ENCODE data around the gene ZHX3.

The ZHX3 gene

DNA sequence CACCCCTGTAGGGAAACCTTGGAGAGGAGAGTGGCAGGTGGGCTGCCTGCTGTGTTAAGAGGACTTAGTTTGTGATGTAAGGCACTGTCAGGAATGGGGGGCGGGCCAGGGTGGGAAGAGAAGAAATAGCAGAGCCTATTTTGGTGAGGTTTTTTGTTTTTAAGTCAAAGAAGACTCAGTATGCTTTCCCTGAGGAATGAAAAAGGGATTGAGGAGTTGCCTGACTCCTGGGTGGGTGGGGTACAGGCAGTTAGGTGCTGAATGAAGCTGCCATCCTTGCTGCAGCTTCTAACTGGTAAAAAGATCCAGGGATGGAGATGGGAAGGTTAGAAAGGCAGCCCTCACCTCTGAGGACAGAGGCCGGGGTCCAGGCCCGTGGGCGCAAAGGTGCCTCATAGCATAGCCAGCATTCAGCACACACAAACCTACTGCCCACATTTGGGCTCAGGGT is 142.3 kb downstream of the ZHX3 start:
- no peak overlapping the region for H3K4me3 ChIP-seq (ENCODE audit: low read depth, low read length)

- no peak overlapping the region for H3K4me3 ChIP-seq (ENCODE audit: low read depth, low read length)
Observed at GRCh38 chr20:41174782-41175181, 142.7 kb downstream of the ZHX3 start.

DNA sequence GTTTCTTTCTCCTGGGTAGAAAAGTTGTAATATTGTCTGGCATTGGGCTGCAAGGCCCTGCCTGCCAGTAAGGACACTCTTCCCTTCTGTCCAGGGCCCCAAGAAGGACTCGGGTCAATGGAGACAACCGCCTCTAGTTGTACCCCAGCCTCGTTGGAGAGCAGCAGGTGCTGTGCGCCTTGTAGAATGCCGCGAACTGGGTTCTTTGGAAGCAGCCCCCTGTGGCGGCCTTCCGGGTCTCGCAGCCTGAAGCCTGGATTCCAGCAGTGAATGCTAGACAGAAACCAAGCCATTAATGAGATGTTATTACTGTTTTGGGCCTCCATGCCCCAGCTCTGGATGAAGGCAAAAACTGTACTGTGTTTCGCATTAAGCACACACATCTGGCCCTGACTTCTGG is 143.2 kb downstream of the ZHX3 start:
- no peak overlapping the region for H3K4me3 ChIP-seq (ENCODE audit: low read depth, low read length)

DNA sequence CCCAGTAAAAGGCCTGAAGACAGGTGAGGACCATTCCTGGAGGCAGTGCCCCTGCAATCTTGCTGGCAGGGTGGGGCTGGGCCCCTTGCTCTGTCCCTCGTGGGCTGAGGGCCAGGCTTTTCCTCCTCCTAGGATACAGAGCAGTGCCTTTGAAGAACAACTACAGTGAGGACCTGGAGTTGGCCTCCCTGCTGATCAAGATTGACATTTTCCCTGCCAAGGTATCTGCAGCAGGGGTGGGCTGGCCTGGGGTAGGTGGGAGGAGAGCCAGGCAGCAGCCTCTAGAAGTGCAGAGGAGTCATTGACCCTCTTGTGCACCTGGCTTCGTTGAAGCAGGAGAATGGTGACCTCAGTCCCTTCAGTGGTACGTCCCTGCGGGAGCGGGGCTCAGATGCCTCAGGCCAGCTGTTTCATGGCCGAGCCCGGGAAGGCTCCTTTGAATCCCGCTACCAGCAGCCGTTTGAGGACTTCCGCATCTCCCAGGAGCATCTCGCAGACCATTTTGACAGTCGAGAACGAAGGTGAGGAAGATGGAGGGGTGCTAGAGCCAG is 143.7 kb downstream of the ZHX3 start:
- H3K4me3 ChIP-seq (ENCODE audit: low read depth, low read length) = no peak overlapping the region

DNA sequence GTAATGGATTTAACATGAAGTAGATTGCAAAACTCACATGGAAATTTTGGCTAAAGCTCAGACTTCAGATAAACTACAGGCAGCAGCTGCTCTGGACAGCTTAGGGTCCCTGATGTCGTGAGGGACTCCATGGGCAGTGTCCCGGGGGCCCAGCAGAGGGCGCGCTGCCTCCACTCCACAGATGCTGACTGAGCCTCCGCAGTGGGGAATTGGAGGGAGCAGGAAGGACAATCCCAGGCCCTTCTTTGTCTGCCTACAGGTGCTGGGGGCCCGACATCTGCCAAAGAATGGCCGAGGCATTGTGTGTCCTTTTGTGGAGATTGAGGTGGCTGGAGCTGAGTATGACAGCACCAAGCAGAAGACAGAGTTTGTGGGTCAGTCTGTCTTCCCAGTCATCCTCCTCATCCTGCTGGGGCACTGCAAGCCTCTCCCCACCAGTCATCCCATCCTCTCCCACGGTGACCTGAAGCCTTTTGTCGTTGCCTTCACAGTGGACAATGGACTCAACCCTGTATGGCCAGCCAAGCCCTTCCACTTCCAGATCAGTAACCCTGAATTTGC is 144.3 kb downstream of the ZHX3 start:
- no peak overlapping the region for H3K4me3 ChIP-seq (ENCODE audit: low read depth, low read length)

GRCh38 chr20:41172296-41173140 is 145.0 kb downstream of the ZHX3 start:
- H3K4me3 ChIP-seq (ENCODE audit: low read depth, low read length) = no peak overlapping the region

DNA sequence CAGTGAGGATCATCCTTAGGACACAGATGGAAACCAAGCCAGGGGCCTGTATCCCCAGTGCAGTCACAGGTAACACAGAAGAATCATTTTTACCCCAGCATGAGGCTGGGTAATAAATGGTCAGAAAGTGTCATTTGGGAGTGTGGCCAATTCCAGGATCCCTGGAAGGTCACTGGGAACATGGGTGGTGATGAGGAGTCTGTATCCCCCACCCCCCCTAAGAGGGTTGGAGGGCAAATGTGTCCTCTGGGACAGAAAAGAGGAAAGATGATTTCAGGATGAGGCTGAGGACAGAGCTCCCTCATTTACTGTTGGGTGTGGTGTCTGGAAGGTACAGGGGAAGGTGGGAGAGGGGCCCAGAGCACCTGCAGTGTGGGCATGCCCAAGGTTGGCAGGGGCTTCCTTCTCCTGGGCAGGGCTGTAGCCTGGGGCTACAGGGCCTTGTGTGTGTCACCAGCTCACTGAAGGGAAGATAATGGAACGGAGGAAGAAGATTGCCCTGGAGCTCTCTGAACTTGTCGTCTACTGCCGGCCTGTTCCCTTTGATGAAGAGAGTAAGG is 145.7 kb downstream of the ZHX3 start:
- H3K4me3 ChIP-seq (ENCODE audit: low read depth, low read length) = no peak overlapping the region

GRCh38 chr20:41170386-41171105 is 147.0 kb downstream of the ZHX3 start:
- no peak overlapping the region for H3K4me3 ChIP-seq (ENCODE audit: low read depth, low read length)

GRCh38 chr20:41169791-41170351 is 147.7 kb downstream of the ZHX3 start:
- H3K4me3 ChIP-seq (ENCODE audit: low read depth, low read length) = no peak overlapping the region

- H3K4me3 ChIP-seq (ENCODE audit: low read depth, low read length) = no peak overlapping the region
Observed at GRCh38 chr20:41169162-41169690, 148.3 kb downstream of the ZHX3 start.

- no peak overlapping the region for H3K4me3 ChIP-seq (ENCODE audit: low read depth, low read length)
Observed at GRCh38 chr20:41168281-41169161, 149.0 kb downstream of the ZHX3 start.

- no peak overlapping the region for H3K4me3 ChIP-seq (ENCODE audit: low read depth, low read length)
Observed at GRCh38 chr20:41167481-41168253, 149.9 kb downstream of the ZHX3 start.

DNA sequence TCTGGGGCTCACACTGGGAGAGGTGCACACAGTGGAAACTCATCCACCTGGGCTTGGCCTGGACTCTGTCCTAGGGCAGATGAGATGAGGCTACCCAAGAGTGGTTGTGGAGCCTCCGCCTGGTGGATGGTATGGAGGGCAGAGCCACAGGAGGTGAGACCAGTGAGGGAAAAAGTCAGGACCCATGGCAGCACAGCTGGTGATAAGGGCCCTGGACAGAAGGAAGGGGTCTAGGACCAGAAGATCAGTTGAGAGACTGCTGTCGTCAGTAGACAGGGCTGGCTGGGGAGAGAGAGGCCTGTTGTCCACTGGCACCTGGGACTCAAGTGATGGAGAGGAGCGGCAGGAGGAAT is 150.4 kb downstream of the ZHX3 start:
- no peak overlapping the region for H3K4me3 ChIP-seq (ENCODE audit: low read depth, low read length)

DNA sequence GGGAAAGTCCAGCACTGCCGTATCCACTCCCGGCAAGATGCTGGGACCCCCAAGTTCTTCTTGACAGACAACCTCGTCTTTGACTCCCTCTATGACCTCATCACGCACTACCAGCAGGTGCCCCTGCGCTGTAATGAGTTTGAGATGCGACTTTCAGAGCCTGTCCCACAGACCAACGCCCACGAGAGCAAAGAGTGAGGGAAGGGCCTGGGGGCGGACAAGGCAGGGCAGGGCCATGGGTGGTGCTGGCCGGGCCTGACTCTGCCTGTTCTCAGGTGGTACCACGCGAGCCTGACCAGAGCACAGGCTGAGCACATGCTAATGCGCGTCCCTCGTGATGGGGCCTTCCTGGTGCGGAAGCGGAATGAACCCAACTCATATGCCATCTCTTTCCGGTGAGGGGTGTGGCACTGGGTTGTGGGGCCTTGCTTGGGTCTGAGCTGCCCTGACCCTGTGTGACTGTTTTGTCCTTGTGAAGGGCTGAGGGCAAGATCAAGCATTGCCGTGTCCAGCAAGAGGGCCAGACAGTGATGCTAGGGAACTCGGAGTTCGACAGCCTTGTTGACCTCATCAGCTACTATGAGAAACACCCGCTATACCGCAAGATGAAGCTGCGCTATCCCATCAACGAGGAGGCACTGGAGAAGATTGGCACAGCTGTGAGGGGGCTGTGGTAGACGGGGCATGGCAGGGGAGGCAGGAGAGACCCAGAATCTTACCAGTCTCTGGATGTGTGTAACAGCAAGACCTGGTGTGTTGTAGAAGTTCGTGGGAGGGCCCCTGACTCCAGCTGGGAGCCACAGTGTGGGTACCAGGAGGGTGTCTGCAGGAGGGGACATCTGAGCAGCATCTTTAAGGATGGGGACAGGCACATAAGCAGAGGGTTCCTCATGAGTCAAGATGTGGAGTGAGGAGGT is 151.1 kb downstream of the ZHX3 start:
- H3K4me3 ChIP-seq (ENCODE audit: low read depth, low read length) = no peak overlapping the region

DNA sequence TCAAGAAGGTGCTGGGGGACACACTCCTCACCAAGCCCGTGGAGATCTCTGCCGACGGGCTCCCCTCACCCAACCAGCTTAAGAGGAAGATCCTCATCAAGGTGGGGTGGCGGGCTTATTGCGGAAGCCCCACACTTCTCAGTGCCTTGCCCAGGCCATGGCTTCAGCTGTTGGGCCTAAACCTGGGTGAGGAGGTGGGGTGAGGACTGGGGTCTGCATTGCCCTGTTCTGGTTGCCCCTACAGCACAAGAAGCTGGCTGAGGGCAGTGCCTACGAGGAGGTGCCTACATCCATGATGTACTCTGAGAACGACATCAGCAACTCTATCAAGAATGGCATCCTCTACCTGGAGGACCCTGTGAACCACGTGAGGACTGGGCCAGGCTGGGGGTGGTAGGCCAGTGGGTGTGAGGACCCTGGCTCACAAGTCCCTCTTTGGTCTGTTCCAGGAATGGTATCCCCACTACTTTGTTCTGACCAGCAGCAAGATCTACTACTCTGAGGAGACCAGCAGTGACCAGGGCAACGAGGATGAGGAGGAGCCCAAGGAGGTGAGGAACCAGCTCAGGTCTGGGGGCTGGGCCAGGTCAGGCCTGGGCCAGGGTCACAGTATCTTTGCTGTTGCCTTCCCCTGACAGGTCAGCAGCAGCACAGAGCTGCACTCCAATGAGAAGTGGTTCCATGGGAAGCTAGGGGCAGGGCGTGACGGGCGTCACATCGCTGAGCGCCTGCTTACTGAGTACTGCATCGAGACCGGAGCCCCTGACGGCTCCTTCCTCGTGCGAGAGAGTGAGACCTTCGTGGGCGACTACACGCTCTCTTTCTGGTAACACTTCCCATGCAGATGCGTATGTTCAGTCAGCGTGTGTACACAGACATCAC is 152.3 kb downstream of the ZHX3 start:
- H3K4me3 ChIP-seq (ENCODE audit: low read depth, low read length) = no peak overlapping the region

DNA sequence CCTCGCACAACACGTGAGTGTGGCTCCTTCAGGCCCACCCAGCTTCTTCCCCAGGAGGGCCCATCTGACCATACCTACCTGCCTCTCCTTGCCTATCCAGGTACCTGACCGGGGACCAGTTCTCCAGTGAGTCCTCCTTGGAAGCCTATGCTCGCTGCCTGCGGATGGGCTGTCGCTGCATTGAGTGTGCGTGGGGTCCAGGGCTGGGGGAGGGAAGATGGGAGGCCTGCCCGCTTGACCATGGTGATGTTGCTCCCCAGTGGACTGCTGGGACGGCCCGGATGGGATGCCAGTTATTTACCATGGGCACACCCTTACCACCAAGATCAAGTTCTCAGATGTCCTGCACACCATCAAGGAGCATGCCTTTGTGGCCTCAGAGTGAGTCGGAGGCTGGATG is 153.7 kb downstream of the ZHX3 start:
- no peak overlapping the region for H3K4me3 ChIP-seq (ENCODE audit: low read depth, low read length)

DNA sequence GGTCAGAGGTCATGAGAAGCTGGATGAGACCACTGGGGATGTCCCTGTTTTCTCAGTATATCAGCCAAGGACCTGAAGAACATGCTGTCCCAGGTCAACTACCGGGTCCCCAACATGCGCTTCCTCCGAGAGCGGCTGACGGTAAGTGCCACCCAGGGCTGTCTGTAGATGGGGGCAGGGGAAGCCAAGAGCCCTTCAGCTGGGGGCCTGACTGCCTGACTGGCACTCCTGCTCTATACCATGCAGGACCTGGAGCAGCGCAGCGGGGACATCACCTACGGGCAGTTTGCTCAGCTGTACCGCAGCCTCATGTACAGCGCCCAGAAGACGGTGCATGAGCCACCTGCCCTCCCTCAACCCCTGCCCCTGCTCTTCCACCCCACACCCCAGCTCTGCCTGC is 155.1 kb downstream of the ZHX3 start:
- no peak overlapping the region for H3K4me3 ChIP-seq (ENCODE audit: low read depth, low read length)
